OCI-LY1 (cell line): Measurements from ENCODE around the gene ACOT11.

Experiments
- H2AFZ ChIP-seq: fragments of 200-600 bp; sonication (generic), shearing (Covaris generic); 2 replicates; pipeline ENCODE4 v1.6.0; 2014; ENCODE audit warnings: antibody characterized with exemption, mild to moderate bottlenecking, low read length
- H3F3A ChIP-seq: fragments of 200-600 bp; sonication (generic), shearing (Covaris generic); 2 replicates; pipeline ENCODE4 v1.6.0; 2014; ENCODE audit warnings: mild to moderate bottlenecking, antibody characterized with exemption, low read length, moderate library complexity; ENCODE audit not compliant: insufficient read depth
- H3K27ac ChIP-seq: fragments of 200-600 bp; sonication (generic); 2 replicates; pipeline ENCODE4 v1.5.1; 2014; ENCODE audit warnings: low read length, mixed run types, mild to moderate bottlenecking, low read depth; ENCODE audit not compliant: poor library complexity, severe bottlenecking
- H3K27me3 ChIP-seq: fragments of 200-600 bp; sonication (generic); 2 replicates; pipeline ENCODE4 v1.6.0; 2014; ENCODE audit warnings: antibody characterized with exemption, mild to moderate bottlenecking, low read length, moderate library complexity; ENCODE audit not compliant: insufficient read depth
- H3K36me3 ChIP-seq: fragments of 200-600 bp; sonication (generic); 2 replicates; pipeline ENCODE4 v1.6.1; 2014; ENCODE audit warnings: mild to moderate bottlenecking, antibody characterized with exemption, low read length, moderate library complexity, mixed read lengths; ENCODE audit not compliant: insufficient read depth
- H3K4me1 ChIP-seq: fragments of 200-600 bp; sonication (generic); 2 replicates; pipeline ENCODE4 v1.5.1; 2014; ENCODE audit warnings: mild to moderate bottlenecking, low read length, moderate library complexity; ENCODE audit not compliant: insufficient read depth, severe bottlenecking
- H3K4me2 ChIP-seq: fragments of 200-600 bp; sonication (generic), shearing (Covaris generic); 2 replicates; pipeline ENCODE4 v1.6.1; 2014; ENCODE audit warnings: low read length
- H3K4me3 ChIP-seq: fragments of 200-600 bp; sonication (generic); 2 replicates; pipeline ENCODE4 v1.5.1; 2014; ENCODE audit warnings: low read length, low read depth, mild to moderate bottlenecking, mixed read lengths; ENCODE audit not compliant: poor library complexity, severe bottlenecking
- H3K79me2 ChIP-seq: fragments of 200-600 bp; shearing (Covaris generic); 2 replicates; pipeline ENCODE4 v1.6.1; 2016; ENCODE audit warnings: mixed run types, low read length, mixed read lengths; ENCODE audit not compliant: insufficient read depth
- H3K9ac ChIP-seq: fragments of 200-600 bp; sonication (generic), shearing (Covaris generic); 2 replicates; pipeline ENCODE4 v1.6.1; 2014; ENCODE audit warnings: mild to moderate bottlenecking, low read length, mixed read lengths
- H3K9me2 ChIP-seq: fragments of 200-600 bp; sonication (generic), shearing (Covaris generic); 2 replicates; pipeline ENCODE4 v1.6.1; 2014; ENCODE audit warnings: low read depth, mild to moderate bottlenecking, low read length, mixed read lengths
- H3K9me3 ChIP-seq: fragments of 200-600 bp; shearing (Covaris generic); 2 replicates; pipeline ENCODE4 v1.6.1; 2014; ENCODE audit warnings: low read length, mixed read lengths
- H4K20me1 ChIP-seq: fragments of 200-600 bp; sonication (generic), shearing (Covaris generic); 2 replicates; pipeline ENCODE4 v1.6.0; 2016; ENCODE audit warnings: mild to moderate bottlenecking, low read length; ENCODE audit not compliant: insufficient read depth
- CTCF ChIP-seq: fragments of 200-600 bp; sonication (generic), shearing (Covaris generic); IDR thresholded peaks from 2 replicates; pipeline ENCODE4 v1.5.1; 2017; ENCODE audit warnings: mild to moderate bottlenecking, antibody characterized with exemption, low read length, moderate library complexity, mixed read lengths
- EZH2 ChIP-seq: fragments of 200-600 bp; sonication (generic), shearing (Covaris generic); IDR thresholded peaks from 2 replicates; pipeline ENCODE4 v1.8.0; 2017; ENCODE audit warnings: borderline replicate concordance, mixed run types, mild to moderate bottlenecking, antibody characterized with exemption, low read length, moderate library complexity, mixed read lengths

ACOT11 gene

GRCh38 chr1:54604572-54605370 lies 56.7 kb downstream of the ACOT11 start:
- no peaks in the 10 kb centered on the region for H3F3A ChIP-seq
- 0 out of 2 replicates have a peak, but pooled peaks cover 6% of the 10 kb centered on the region for H3K27me3 ChIP-seq
- H3K4me2 ChIP-seq = no peak overlapping the region
- H3K27ac ChIP-seq = no peak overlapping the region
- no peaks in the 10 kb centered on the region for H4K20me1 ChIP-seq
- H3K79me2 ChIP-seq = no peaks in the 10 kb centered on the region
- H3K4me3 ChIP-seq = no peak overlapping the region
- no peak overlapping the region for H2AFZ ChIP-seq
- H3K9ac ChIP-seq = no peak overlapping the region
- TF ChIP-seq CTCF = no peak
- no peaks in the 10 kb centered on the region for H3K4me1 ChIP-seq
- H3K36me3 ChIP-seq = no peaks in the 10 kb centered on the region
- H3K9me3 ChIP-seq = no peaks in the 10 kb centered on the region
- no peaks in the 10 kb centered on the region for H3K9me2 ChIP-seq

GRCh38 chr1:54606096-54606989 lies 58.3 kb downstream of the ACOT11 start:
- Histone ChIP-seq H4K20me1 (no peaks in the 10 kb centered on the region), H3K36me3 (no peaks in the 10 kb centered on the region), H3K4me2 (no peak overlapping the region), H2AFZ (no peak overlapping the region), H3K27me3 (0 out of 2 replicates have a peak, but pooled peaks cover 6% of the 10 kb centered on the region), H3F3A (no peaks in the 10 kb centered on the region), H3K4me1 (no peaks in the 10 kb centered on the region), H3K27ac (no peak overlapping the region), H3K4me3 (no peak overlapping the region), H3K9ac (no peak overlapping the region), H3K9me3 (no peaks in the 10 kb centered on the region), H3K79me2 (no peaks in the 10 kb centered on the region), H3K9me2 (no peaks in the 10 kb centered on the region)
- TF ChIP-seq EZH2 = no peak
- no peak for TF ChIP-seq CTCF

- Histone ChIP-seq H3K4me3 (no peak overlapping the region), H3K9me3 (no peaks in the 10 kb centered on the region), H3K79me2 (no peaks in the 10 kb centered on the region), H3K9me2 (no peaks in the 10 kb centered on the region), H3K4me1 (no peaks in the 10 kb centered on the region), H3K27ac (no peak overlapping the region), H4K20me1 (no peaks in the 10 kb centered on the region), H2AFZ (no peak overlapping the region), H3K36me3 (no peaks in the 10 kb centered on the region), H3F3A (no peaks in the 10 kb centered on the region), H3K4me2 (no peak overlapping the region), H3K9ac (no peak overlapping the region), H3K27me3 (0 out of 2 replicates have a peak, but pooled peaks cover 6% of the 10 kb centered on the region)
- TF ChIP-seq EZH2 (no peak), CTCF (no peak)
Observed at GRCh38 chr1:54606990-54607325, 58.9 kb downstream of the ACOT11 start.
